Measurements from ENCODE around the gene SPEN. TPM values are rescaled to one million over a fixed set of nuclear protein-coding genes. Genes with fewer than 3 reads are reported as not detected.

Gene SPEN
- total and polyA plus RNA-seq, 2 of the 13 experiments (the other 11 are each of a cell fraction or from before 2014, with no cell fraction given), result 4.8 to 14.0 TPM

- TF ChIP-seq EHMT2 (IDR thresholded peaks at IDR 0.05; ENCODE audit: borderline replicate concordance, low read depth, low read length), result no peak
- no peak for TF ChIP-seq CREB1 (IDR thresholded peaks at IDR 0.05)
- no peak for TF ChIP-seq CREB1 (CRISPR knock-in tag; IDR thresholded peaks at IDR 0.05)
- no peak for TF ChIP-seq TRIM24 (CRISPR knock-in tag; IDR thresholded peaks at IDR 0.05)
- TF ChIP-seq GPBP1L1 (CRISPR knock-in tag; IDR thresholded peaks at IDR 0.05), result no peak
- no peak for TF ChIP-seq STAG1 (CRISPR knock-in tag; IDR thresholded peaks at IDR 0.05)
- no peak for TF ChIP-seq NFE2L1 (CRISPR knock-in tag; IDR thresholded peaks at IDR 0.05; ENCODE audit: borderline replicate concordance)
- TF ChIP-seq HES4 (CRISPR knock-in tag; IDR thresholded peaks at IDR 0.05; ENCODE audit: borderline replicate concordance), result no peak
- TF ChIP-seq PPARG (CRISPR knock-in tag; conservative IDR thresholded peaks at IDR 0.05), result no peak
- no peak for TF ChIP-seq ZNF550 (CRISPR knock-in tag; IDR thresholded peaks at IDR 0.05; ENCODE audit: borderline replicate concordance)
- TF ChIP-seq ZNF501 (CRISPR knock-in tag; IDR thresholded peaks at IDR 0.05), result peak; percentile 53; the same call in 1 of the 2 replicates
- no peak for TF ChIP-seq SMAD1 (CRISPR knock-in tag; IDR thresholded peaks at IDR 0.05; ENCODE audit: borderline replicate concordance, low read depth)
- TF ChIP-seq MIER3 (CRISPR knock-in tag; IDR thresholded peaks at IDR 0.05; ENCODE audit: borderline replicate concordance), result no peak
- peak; percentile 31; the same call in 1 of the 2 replicates for TF ChIP-seq ZC3H13 (CRISPR knock-in tag; IDR thresholded peaks at IDR 0.05)
- 0 out of 2 replicates have a peak, but pooled peaks have one; percentile 47 for TF ChIP-seq KLF6 (CRISPR knock-in tag; IDR thresholded peaks at IDR 0.05)
- peak; percentile 84 for TF ChIP-seq SKI (IDR thresholded peaks at IDR 0.05; ENCODE audit: partially characterized antibody)
- no peak for TF ChIP-seq ZNF260 (CRISPR knock-in tag; IDR thresholded peaks at IDR 0.05; ENCODE audit: borderline replicate concordance, low read depth)
- TF ChIP-seq UBTF (CRISPR knock-in tag; IDR thresholded peaks at IDR 0.05), result peak; percentile 94
- TF ChIP-seq EP300 (IDR thresholded peaks at IDR 0.05; ENCODE audit: low read depth in 2 of 2, low read length in 2 of 2), result no peak
- TF ChIP-seq EP300 (CRISPR knock-in tag; IDR thresholded peaks at IDR 0.05; ENCODE audit: borderline replicate concordance), result no peak
- 0 out of 2 replicates have a peak, but pooled peaks have one; percentile 64 for TF ChIP-seq MTERF4 (CRISPR knock-in tag; IDR thresholded peaks at IDR 0.05)
- TF ChIP-seq DBP (CRISPR knock-in tag; IDR thresholded peaks at IDR 0.05; ENCODE audit: not compliant biosample characterization), result no peak
- no peak for TF ChIP-seq PLSCR1 (CRISPR knock-in tag; IDR thresholded peaks at IDR 0.05; ENCODE audit: borderline replicate concordance)
Observed at GRCh38 chr1:15939181-15940109, 91.9 kb downstream of the SPEN start (continued).
